HG03469 (cell line): ENCODE measurements around the gene BCL10.

Source experiments
- ATAC-seq: cut with Tn5 transposase; IDR thresholded peaks from one replicate; pipeline ENCODE4 v1.9.1; 2021; ENCODE audit warnings: mild to moderate bottlenecking, moderate library complexity, moderate number of reproducible peaks; ENCODE audit not compliant: unreplicated experiment

Gene BCL10

GRCh38 chr1:85224734-85225623 lies 51.5 kb downstream of the BCL10 start:
- ATAC-seq = no peak

GRCh38 chr1:85224295-85224694 lies 52.1 kb downstream of the BCL10 start:
- no peak for ATAC-seq

- no peak for ATAC-seq
These were observed 53.1 kb downstream of the BCL10 start for GRCh38 chr1:85223334-85223733.

DNA sequence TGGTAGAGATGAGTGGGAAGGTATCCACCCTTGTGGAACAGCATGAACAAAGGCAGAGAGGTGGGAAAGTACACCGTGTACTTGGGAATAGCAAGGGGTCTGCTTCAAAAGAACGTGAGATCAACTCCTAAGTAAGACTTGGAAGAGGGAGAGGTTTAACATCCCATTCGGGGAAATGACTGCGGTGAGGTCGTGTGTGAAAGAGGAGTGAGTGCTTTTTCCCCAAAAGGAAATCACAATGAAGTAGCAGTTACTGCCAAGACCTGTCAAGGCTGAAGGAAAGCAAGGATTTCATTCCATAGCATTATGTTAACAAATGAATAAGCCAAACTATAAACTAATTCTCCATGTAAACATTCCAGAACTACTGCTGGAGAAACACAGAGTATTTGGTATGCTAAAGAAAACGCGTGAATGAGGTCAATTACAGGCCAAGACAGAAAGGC lies 55.7 kb downstream of the BCL10 start:
- ATAC-seq = no peak

GRCh38 chr1:85219853-85220610 lies 56.4 kb downstream of the BCL10 start:
- ATAC-seq = no peak

DNA sequence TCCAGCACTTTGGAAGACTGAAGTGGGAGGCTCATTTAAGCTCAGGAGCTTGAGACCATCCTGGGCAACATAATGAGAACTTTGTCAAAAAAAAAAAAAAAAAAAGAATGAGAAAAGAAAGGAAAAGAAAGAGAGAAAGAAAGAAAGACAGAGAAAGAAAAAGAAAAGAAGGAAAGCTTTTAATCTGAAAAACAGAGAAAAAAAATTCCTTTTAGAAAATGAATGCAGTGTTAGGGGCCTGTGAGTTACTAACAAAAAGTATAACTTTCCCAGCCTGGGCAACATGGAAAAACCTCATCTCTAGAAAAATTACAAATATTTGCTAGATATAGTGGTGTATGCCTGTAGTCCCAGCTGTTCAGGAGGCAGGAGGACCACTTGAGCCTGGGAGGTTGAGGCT lies 59.7 kb downstream of the BCL10 start:
- no peak for ATAC-seq
